ENCODE data around the gene SMIM12.

The SMIM12 gene

GRCh38 chr1:34808051-34808810, 51.3 kb downstream of the SMIM12 start:
- H3K9me3 ChIP-seq (ENCODE audit: control insufficient read depth, low read length): no peaks in the 10 kb centered on the region
- no peaks in the 10 kb centered on the region for H3K36me3 ChIP-seq (ENCODE audit: control insufficient read depth, insufficient read depth, low read length)
- H3K4me2 ChIP-seq (ENCODE audit: low read length): no peak overlapping the region
- H3K4me1 ChIP-seq: no peaks in the 10 kb centered on the region
- H3K79me2 ChIP-seq: no peaks in the 10 kb centered on the region
- H3K9ac ChIP-seq: no peak overlapping the region
- no peak overlapping the region for H3K4me3 ChIP-seq (ENCODE audit: low read depth, low read length)
- no peak for TF ChIP-seq CTCF (IDR thresholded peaks at IDR 0.05)
- H2AFZ ChIP-seq: no peak overlapping the region
- H3K27ac ChIP-seq: no peak overlapping the region
- no peaks in the 10 kb centered on the region for H3K27me3 ChIP-seq (ENCODE audit: control insufficient read depth, insufficient read depth, low read length)

- no peaks in the 10 kb centered on the region for H3K9me3 ChIP-seq (ENCODE audit: control insufficient read depth, low read length)
- no peaks in the 10 kb centered on the region for H3K27me3 ChIP-seq (ENCODE audit: control insufficient read depth, insufficient read depth, low read length)
- H3K4me2 ChIP-seq (ENCODE audit: low read length): no peak overlapping the region
- no peak overlapping the region for H3K27ac ChIP-seq
- no peak for TF ChIP-seq CTCF (IDR thresholded peaks at IDR 0.05)
- no peak overlapping the region for H2AFZ ChIP-seq
- H3K9ac ChIP-seq: no peak overlapping the region
- H3K79me2 ChIP-seq: no peaks in the 10 kb centered on the region
- H3K4me3 ChIP-seq (ENCODE audit: low read depth, low read length): no peak overlapping the region
- no peaks in the 10 kb centered on the region for H3K36me3 ChIP-seq (ENCODE audit: control insufficient read depth, insufficient read depth, low read length)
- no peaks in the 10 kb centered on the region for H3K4me1 ChIP-seq
Observed at GRCh38 chr1:34806396-34806795, 53.2 kb downstream of the SMIM12 start.

GRCh38 chr1:34803770-34804169, 55.8 kb downstream of the SMIM12 start:
- Histone ChIP-seq H3K9ac (no peak overlapping the region), H2AFZ (no peak overlapping the region), H3K27ac (no peak overlapping the region), H3K36me3 (ENCODE audit: control insufficient read depth, insufficient read depth, low read length) (no peaks in the 10 kb centered on the region), H3K79me2 (no peaks in the 10 kb centered on the region), H3K27me3 (ENCODE audit: control insufficient read depth, insufficient read depth, low read length) (no peaks in the 10 kb centered on the region), H3K4me1 (no peaks in the 10 kb centered on the region), H3K4me3 (ENCODE audit: low read depth, low read length) (no peak overlapping the region), H3K4me2 (ENCODE audit: low read length) (no peak overlapping the region), H3K9me3 (ENCODE audit: control insufficient read depth, low read length) (no peaks in the 10 kb centered on the region)
- TF ChIP-seq CTCF (IDR thresholded peaks at IDR 0.05): no peak

Measured in parathyroid adenoma (tissue), 2 donors.